Lower leg skin (tissue), 4 donors: ENCODE measurements around the gene NEU3. TPM values are rescaled to one million over a fixed set of nuclear protein-coding genes. Genes with fewer than 3 reads are reported as not detected.
A peak's percentile ranks its signal among the peaks of the same experiment; 100 is the strongest.

Experiments
- DNase-seq, 2 donors: peaks; one replicate each; pipeline ENCODE4 v3.0.0-alpha.2; 2019; ENCODE audit warnings: low spot score in 2 of 2
- H3K4me3 ChIP-seq: fragments of 200-600 bp; sonication (generic); 2 replicates; pipeline ENCODE4 v1.5.1; 2017; ENCODE audit warnings: mild to moderate bottlenecking, low read depth; ENCODE audit not compliant: poor library complexity, severe bottlenecking
- CTCF ChIP-seq, 3 donors: fragments of 450-650 bp; IDR thresholded peaks; one replicate each; pipeline ENCODE4 v1.5.1; 2016; ENCODE audit warnings: antibody characterized with exemption in 3 of 3, mild to moderate bottlenecking in 3 of 3, moderate library complexity in 2 of 3
- POLR2A ChIP-seq, 2 donors: fragments of 450-650 bp; IDR thresholded peaks; one replicate each; pipeline ENCODE4 v1.6.1; 2016 to 2017; ENCODE audit warnings: antibody characterized with exemption in 2 of 2, mild to moderate bottlenecking in 1 of 2, moderate library complexity in 1 of 2
- WGBS, 2 donors: methylation state at CpG; one replicate each; pipeline ENCODE4 v1.1.5; 2018; 5-methylcytosine and 5-hydroxymethylcytosine counted together
- intact Hi-C: fragments of 100-400 bp; cut with DNase I; formaldehyde crosslinking; loops from one replicate; pipeline ENCODE4 v1.15.0; 2023; ENCODE audit warnings: low total_unique reads
- total RNA-seq, 4 donors: library from RNA; depleted of rRNA; stranded (reverse); fragments of >200 nt; gene quantifications; one replicate each; pipeline ENCODE4 v1.1.0, GENCODE V29; 2016

Gene NEU3
- total RNA-seq: 1 to 10 TPM; 4.3 to 7.4 (median 5.9) TPM

GRCh38 chr11:74988541-74989259, at the start of gene NEU3:
NEU3 (plus strand) TSS chr11:74988933; CDS start chr11:74989061, 128 bp downstream.
- no peak for TF ChIP-seq CTCF (IDR thresholded peaks at IDR 0.05)
- TF ChIP-seq POLR2A (IDR thresholded peaks at IDR 0.05): no peak
- 1% methylated on average over 45 to 46 of the region's 46 CpGs for WGBS, 2 donors
- intact Hi-C loops: no loop called here
- peak; percentile 70 to 93 for DNase-seq
- peak within 1 kb of the TSS; percentile 77 for H3K4me3 ChIP-seq

- intact Hi-C loops: no loop called here
- no peak overlapping the region for H3K4me3 ChIP-seq
- DNase-seq: no peak
- no peak for TF ChIP-seq CTCF (IDR thresholded peaks at IDR 0.05)
- TF ChIP-seq POLR2A (IDR thresholded peaks at IDR 0.05): no peak
Measured at GRCh38 chr11:74941492-74941891, 47.2 kb upstream of the NEU3 start.

- no peak for TF ChIP-seq POLR2A (IDR thresholded peaks at IDR 0.05)
- TF ChIP-seq CTCF (IDR thresholded peaks at IDR 0.05): no peak
- no peak for DNase-seq
- WGBS, 2 donors: 83 to 84% methylated on average over 5 of the region's 5 CpGs
- intact Hi-C loops: no loop called here
- H3K4me3 ChIP-seq: no peak overlapping the region
Measured at GRCh38 chr11:74942073-74942759, 46.5 kb upstream of the NEU3 start.

GRCh38 chr11:74948546-74948897, 40.2 kb upstream of the NEU3 start:
- TF ChIP-seq CTCF (IDR thresholded peaks at IDR 0.05) (no peak), POLR2A (IDR thresholded peaks at IDR 0.05) (no peak)
- 2% methylated on average over 9 of the region's 9 CpGs for WGBS, 2 donors
- no peak for DNase-seq
- peak overlapping the region; percentile 77 for H3K4me3 ChIP-seq
- intact Hi-C loops: no loop called here

- 0 to 1% methylated on average over 23 to 35 of the region's 67 CpGs for WGBS, 2 donors
- H3K4me3 ChIP-seq: peak within 1 kb of the TSS; percentile 77
- peak; percentile 99 to 100 for DNase-seq
- intact Hi-C loops: no loop called here
- peak in 1 of 2 donors; percentile 64 for TF ChIP-seq POLR2A (IDR thresholded peaks at IDR 0.05)
- TF ChIP-seq CTCF (IDR thresholded peaks at IDR 0.05): no peak
Measured at GRCh38 chr11:74948898-74949752, 39.6 kb upstream of the NEU3 start, which contains the start of the genes SPCS2 and XRRA1. SPCS2 (plus strand) TSS chr11:74949266; CDS start chr11:74949286, 20 bp downstream. XRRA1 (minus strand) TSS chr11:74949091; CDS start chr11:74940878, 8,213 bp downstream.
